Nephron (organoid): Measurements from ENCODE around the gene NCK2.

Experiments
- H3K27ac Mint-ChIP-seq, 3 experiments: 2 replicates each; pipeline ENCODE4 v1.8.0; 2020; ENCODE audit warnings: mixed read lengths in 3 of 3, mild to moderate bottlenecking in 2 of 3, moderate library complexity in 1 of 3
- H3K27me3 Mint-ChIP-seq: 2 replicates; pipeline ENCODE4 v1.8.0; 2021; ENCODE audit warnings: low read depth, mild to moderate bottlenecking, moderate library complexity, mixed read lengths
- H3K36me3 Mint-ChIP-seq: 2 replicates; pipeline ENCODE4 v1.8.0; 2020; ENCODE audit warnings: low read depth, mixed read lengths
- H3K4me1 Mint-ChIP-seq: 2 replicates; pipeline ENCODE4 v1.8.0; 2020; ENCODE audit warnings: mixed read lengths
- H3K4me3 Mint-ChIP-seq, 3 experiments: 2 replicates each; pipeline ENCODE4 v1.8.0; 2020; ENCODE audit warnings: mild to moderate bottlenecking in 3 of 3, mixed read lengths in 3 of 3, moderate library complexity in 2 of 3
- H3K9me3 Mint-ChIP-seq: 2 replicates; pipeline ENCODE4 v1.8.0; 2020; ENCODE audit warnings: mixed read lengths
- TF ChIP-seq, protein P1 (sequence below), 3 experiments: fragments of 200-600 bp; sonication (generic); IDR thresholded peaks; one replicate each; pipeline ENCODE4 v1.5.0; 2021; ENCODE audit warnings: antibody characterized with exemption in 3 of 3; ENCODE audit not compliant: unreplicated experiment in 3 of 3

The NCK2 gene

DNA sequence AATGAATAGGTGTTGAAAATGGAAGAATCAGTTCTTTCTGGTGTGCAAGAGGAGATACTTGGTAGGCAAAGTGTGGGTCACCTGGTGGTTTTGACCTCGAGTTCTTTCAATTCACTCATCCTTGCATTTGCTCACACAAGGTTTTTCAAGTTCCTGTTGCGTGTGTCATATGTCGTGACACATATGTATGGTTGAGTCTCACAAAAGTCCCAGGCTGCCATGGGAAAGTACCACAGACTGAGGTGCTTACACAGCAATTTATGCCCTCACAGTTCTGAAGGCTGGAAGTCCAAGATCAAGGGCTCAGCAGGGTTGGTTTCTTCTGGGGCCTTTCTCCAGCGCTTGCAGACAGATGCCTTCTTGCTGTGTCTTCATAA is 64.4 kb downstream of the NCK2 start:
- Mint-ChIP-seq H3K9me3 (no peaks in the 10 kb centered on the region), H3K36me3 (no peaks in the 10 kb centered on the region), H3K27me3 (no peaks in the 10 kb centered on the region), H3K4me3 (no peak overlapping the region), H3K4me1 (peaks cover 58% of the 10 kb centered on the region), H3K27ac (peak overlapping the region in 1 of 3 experiments; percentile 18)
- TF ChIP-seq, protein P1, sequence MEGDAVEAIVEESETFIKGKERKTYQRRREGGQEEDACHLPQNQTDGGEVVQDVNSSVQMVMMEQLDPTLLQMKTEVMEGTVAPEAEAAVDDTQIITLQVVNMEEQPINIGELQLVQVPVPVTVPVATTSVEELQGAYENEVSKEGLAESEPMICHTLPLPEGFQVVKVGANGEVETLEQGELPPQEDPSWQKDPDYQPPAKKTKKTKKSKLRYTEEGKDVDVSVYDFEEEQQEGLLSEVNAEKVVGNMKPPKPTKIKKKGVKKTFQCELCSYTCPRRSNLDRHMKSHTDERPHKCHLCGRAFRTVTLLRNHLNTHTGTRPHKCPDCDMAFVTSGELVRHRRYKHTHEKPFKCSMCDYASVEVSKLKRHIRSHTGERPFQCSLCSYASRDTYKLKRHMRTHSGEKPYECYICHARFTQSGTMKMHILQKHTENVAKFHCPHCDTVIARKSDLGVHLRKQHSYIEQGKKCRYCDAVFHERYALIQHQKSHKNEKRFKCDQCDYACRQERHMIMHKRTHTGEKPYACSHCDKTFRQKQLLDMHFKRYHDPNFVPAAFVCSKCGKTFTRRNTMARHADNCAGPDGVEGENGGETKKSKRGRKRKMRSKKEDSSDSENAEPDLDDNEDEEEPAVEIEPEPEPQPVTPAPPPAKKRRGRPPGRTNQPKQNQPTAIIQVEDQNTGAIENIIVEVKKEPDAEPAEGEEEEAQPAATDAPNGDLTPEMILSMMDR (IDR thresholded peaks at IDR 0.05; ENCODE audit: unreplicated experiment in 3 of 3): no peak

DNA sequence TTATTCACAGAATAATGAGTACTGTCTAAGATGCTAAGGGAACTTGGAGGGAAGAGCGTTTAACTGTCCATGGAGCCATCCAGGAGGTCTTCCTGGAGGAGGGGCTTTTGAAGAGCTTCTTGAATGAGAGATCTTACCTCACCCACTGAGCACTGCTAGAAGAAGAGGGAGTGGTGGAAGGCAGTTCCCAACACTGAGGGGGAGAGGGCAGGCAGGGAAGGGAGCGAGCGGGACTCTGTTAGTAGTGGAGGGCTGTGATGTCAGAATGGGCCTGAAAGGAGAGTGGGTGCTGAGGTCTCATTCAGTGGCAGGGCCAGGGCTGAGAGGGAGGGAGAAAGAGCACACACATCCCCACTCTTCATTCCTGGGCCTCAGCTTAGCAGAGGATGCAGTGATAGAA is 65.0 kb downstream of the NCK2 start:
- Mint-ChIP-seq H3K4me1 (peaks cover 58% of the 10 kb centered on the region), H3K9me3 (no peaks in the 10 kb centered on the region), H3K27ac (peak overlapping the region; percentile 34 to 73 (median 69)), H3K4me3 (no peak overlapping the region), H3K27me3 (no peaks in the 10 kb centered on the region), H3K36me3 (no peaks in the 10 kb centered on the region)
- TF ChIP-seq, protein P1 (IDR thresholded peaks at IDR 0.05; ENCODE audit: unreplicated experiment in 3 of 3): no peak

DNA sequence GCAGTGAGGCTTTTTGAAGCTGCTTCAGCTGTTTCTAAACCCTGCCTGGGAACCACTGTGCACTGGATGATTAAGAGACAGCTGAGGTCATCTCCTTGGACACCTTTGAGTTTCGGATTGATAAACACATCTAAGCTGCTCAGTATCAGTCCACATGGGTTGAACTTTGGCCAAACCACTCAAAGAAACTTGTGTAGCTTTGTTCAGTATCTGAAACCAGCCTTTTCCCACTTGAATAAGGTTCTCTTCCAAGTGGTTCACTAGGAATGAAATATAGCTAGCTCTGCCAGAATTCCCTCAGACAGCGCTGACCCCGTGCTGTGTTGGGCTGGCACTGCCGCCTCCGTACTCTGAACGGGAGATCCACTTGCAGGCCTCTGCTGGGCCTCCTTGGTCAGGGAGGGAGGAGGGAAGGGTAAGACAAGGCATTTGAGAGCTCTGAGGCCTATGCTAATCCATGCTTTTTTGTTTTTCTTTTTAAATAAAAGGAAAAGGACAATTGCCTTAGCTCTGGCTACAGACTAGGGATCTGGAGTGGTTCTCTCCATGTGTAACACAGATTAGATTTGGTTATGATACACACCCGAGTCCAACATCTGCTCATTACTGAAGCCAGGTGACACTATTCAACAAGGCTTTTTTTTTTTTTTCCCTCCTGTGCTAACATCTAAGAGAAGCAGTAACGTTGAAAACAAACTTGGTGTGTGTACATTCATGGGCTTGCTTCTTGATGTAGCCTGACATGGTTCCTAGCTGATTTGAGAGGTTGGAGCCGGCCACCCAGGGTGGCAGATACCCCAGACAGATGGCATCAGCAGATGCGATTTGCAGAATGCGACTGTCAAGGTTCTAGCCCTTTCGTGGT is 67.7 kb downstream of the NCK2 start:
- H3K36me3 Mint-ChIP-seq: peaks cover 14% of the 10 kb centered on the region
- H3K27me3 Mint-ChIP-seq: no peaks in the 10 kb centered on the region
- TF ChIP-seq, protein P1 (IDR thresholded peaks at IDR 0.05; ENCODE audit: unreplicated experiment in 3 of 3): no peak
- no peak overlapping the region for H3K4me3 Mint-ChIP-seq
- H3K9me3 Mint-ChIP-seq: no peaks in the 10 kb centered on the region
- peaks cover 55% of the 10 kb centered on the region for H3K4me1 Mint-ChIP-seq
- peak overlapping the region; percentile 20 to 66 (median 50) for H3K27ac Mint-ChIP-seq

DNA sequence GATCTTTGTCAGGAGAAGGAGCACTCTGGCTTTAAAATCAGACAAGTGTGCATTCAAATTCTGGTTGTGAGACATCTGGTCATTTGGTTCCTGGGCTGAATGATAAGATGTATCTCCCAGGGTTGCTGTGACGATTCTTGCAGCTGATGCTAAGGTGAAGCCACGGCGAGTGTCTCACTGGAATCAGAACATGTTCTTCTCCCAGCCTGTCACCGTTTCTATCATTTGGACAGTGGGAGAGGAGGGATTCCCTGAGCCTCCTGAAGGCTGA is 68.3 kb downstream of the NCK2 start:
- H3K27me3 Mint-ChIP-seq: no peaks in the 10 kb centered on the region
- no peaks in the 10 kb centered on the region for H3K9me3 Mint-ChIP-seq
- H3K4me1 Mint-ChIP-seq: peaks cover 55% of the 10 kb centered on the region
- H3K27ac Mint-ChIP-seq: peak overlapping the region; percentile 20 to 66 (median 50)
- peaks cover 18% of the 10 kb centered on the region for H3K36me3 Mint-ChIP-seq
- TF ChIP-seq, protein P1 (IDR thresholded peaks at IDR 0.05; ENCODE audit: unreplicated experiment in 3 of 3): no peak
- H3K4me3 Mint-ChIP-seq: no peak overlapping the region

DNA sequence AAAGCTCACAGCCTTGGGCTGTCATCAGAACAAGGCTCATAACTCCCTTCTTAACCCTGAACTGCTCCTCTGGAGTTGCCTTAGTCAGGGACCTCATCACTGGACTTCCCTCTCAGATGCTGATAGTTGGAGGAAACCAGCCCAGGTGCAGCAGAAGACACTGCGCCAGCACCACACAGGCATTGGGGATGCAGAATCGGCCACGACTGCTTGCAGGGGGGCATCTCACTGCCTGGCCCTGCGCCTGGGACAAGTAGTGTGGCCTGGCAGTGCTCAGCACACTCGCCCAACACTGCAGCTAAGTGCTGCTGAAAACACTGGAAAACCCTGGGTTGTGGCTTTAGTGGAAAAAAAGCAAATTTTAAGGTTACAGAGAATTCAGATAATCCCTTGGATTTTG is 68.7 kb downstream of the NCK2 start:
- TF ChIP-seq, protein P1 (IDR thresholded peaks at IDR 0.05; ENCODE audit: unreplicated experiment in 3 of 3): no peak
- Mint-ChIP-seq H3K36me3 (peaks cover 19% of the 10 kb centered on the region), H3K27ac (peak overlapping the region in 1 of 3 experiments; percentile 66), H3K4me1 (peaks cover 53% of the 10 kb centered on the region), H3K4me3 (no peak overlapping the region), H3K9me3 (no peaks in the 10 kb centered on the region), H3K27me3 (no peaks in the 10 kb centered on the region)
